Stimulated activated CD8-positive, alpha-beta memory T cell treated with anti-CD3 and anti-CD28 coated beads, Interleukin-15, amount 100 ng/mL, for 24 hours (primary cell): ENCODE results near the gene NR5A1.

Source experiments
- DNase-seq: peaks from one replicate; pipeline ENCODE4 v3.0.0-alpha.2; 2020; ENCODE audit warnings: low read depth

Gene NR5A1

DNA sequence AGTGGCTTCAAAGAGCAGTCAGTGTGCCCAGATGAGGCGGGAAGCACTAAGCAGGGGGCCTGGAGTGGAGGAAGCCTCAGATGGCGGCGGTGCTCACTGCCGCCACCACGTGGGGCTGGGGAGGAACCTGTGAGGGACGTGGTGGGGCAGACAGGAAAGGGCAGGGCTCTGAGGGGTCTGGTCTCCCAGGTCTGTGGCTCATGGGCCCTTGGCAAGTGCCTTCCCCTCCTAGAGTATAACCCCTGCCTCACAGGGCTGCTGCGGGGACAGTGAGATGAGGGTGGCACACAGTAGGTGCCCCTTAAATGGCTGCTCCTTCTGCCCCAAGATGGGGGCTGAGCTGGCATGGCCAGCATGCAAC lies 26.6 kb downstream of the NR5A1 start:
- no peak for DNase-seq

DNA sequence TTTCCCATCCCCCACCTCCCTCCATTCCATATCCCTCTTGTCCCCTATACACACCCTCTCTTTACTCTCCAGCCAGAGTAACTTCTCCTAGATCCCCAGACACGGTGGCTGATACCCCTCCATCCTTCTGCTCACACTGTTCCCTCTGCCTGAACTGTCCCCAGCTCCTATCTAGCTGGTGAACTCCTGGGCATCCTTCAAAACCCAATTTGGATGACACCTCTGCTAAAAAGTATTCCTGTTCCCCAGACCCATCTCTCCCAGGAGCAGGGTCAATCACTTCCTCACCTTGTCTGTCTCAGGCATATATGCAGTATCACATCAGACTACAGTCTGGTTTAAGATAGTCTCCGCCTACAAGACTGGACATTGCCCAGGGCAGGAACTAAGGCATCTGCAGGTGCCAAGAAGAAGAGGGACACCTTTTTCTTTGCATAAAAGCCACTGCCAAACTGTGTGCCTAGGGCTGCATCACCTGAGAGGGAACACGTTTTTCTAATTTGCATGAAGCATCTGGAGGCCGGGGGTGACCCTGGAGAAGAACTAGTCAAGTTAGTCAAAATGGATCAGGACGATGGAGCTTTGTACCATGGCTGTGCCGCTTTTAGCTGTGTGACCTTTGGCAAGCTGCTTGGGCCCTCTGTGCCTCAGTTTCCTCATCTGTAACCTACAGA lies 27.1 kb downstream of the NR5A1 start:
- DNase-seq = no peak

DNA sequence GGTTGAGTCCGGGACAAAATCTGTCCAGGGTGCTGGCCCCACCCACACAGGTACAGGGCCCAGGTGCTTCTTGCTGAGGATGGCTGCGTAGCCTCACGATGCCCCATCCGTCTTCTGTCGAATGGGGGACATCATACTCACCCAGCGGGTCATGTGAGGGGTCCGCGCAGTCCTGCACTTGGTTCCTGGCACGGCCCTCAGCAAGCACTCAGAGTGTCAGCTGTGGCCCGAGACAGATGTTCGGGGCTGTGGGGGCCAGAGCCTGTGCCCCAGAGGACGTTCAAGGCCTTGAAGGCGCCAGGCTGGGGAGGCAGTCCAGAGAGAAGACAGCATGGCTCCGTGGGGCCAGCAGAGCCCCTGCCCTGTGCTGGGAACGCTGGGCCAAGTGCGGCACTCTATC lies 27.8 kb downstream of the NR5A1 start:
- DNase-seq = no peak

DNA sequence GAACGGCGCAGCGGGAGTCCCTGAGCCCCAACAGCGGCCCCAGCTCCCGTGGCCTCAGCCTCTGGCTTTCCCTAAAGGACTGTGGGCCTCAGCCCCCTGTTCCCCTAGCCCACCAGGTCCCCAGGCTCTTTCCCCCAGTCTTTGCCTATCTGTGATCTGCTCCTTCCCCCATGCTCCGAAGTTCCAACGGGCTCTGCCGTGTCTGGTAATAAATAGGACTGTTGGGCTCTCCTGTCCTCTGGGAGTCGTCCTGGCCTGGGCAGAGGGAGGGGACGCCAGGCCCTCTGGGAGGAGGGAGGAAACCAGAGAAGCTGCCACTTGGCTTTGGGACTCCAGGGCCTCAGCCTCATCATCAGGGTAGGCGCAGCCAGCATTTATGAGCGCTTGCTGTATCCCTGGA lies 28.8 kb downstream of the NR5A1 start:
- no peak for DNase-seq

DNA sequence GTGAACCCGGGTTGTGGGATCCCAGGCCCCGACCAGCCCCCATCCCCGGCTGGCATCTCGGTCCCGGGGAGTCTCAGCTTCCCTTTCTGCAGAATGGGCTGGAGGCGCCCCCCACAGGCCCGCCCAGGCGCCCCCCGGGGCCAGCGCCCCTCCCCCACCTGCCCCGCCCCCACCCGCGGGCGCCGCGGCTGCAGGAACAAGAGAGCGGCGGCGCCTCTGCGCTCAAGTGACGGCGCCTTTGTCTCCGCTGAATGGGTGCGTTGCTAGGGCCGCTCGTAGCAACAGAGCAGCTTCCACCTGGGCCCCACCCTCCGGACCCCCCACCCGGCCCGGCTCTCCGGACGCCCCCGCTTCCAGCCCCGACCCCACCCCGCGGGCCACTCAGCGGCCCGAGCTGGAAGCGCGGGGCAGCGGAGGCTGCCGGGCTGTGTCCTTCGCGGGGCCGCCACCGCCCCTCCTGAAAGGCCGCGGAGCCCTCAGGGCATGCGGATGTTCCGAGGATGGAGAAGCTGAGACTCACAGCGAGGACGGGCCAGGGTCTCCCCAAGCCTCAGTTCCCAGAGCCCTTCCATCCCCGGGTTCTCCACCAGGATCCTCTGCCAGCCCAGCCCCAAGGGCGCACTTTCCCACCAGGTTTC lies 29.4 kb downstream of the NR5A1 start:
- DNase-seq = no peak

DNA sequence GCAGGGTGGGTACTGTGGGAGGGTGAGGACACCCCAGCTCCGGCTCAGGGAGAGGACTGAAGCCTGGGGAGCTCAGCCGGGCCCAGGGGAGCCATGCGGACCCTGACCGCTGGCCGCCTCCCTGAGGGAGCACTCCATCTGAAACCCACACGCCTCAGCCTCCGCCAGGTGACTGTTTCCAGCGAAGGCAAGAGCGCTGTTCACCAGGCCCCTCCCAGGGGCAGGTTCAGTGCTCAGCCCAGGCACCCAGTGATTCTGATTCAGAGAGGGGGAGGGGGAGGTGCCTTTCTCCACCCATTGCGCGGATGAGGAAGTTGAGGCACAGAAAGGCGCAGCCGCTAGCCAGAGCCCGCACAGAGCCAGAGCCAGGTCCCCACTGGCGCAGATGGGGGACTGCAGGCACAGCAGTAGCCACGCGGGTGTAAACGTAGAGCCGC lies 30.0 kb downstream of the NR5A1 start:
- no peak for DNase-seq

DNA sequence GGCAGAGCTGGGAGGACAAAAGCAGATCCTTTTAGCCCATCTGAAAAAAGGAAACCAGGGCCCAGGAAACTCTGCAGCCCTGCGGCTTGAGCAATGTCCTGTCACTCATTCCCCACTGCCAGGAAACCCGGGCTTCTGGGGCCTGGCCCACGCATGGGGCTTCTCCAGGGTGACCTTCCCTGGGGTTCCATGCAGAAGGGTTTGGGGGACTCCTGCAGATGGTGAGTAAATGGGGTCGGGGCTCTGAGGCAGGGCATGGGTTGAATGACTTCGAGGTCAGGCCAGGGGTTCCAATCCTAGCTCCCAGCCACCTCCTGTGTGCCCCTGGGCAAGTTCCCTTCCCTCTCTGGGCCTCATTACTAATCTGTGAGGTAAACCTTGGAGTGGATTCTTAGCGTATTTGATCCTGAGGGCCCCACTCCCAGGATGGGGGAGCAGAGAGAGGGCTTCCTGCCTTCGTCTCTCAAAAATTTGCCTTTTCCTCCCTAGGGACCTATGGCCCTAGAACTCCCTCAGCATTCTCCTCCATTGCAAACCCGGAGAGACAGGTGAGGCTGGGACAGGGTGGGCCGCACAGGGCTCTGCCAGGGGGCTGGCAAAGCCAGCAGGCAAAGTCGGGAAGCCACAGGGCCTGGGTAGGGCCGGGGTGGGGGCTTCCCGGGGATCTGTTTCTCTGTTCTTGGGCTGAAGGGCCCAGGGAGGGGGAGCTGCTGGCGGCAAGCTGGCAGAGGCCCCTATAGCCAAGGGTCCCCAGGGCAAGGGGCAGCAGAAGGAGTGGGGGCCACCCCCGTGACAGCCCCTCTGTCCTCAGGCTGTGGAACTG lies 31.1 kb downstream of the NR5A1 start:
- DNase-seq = no peak

DNA sequence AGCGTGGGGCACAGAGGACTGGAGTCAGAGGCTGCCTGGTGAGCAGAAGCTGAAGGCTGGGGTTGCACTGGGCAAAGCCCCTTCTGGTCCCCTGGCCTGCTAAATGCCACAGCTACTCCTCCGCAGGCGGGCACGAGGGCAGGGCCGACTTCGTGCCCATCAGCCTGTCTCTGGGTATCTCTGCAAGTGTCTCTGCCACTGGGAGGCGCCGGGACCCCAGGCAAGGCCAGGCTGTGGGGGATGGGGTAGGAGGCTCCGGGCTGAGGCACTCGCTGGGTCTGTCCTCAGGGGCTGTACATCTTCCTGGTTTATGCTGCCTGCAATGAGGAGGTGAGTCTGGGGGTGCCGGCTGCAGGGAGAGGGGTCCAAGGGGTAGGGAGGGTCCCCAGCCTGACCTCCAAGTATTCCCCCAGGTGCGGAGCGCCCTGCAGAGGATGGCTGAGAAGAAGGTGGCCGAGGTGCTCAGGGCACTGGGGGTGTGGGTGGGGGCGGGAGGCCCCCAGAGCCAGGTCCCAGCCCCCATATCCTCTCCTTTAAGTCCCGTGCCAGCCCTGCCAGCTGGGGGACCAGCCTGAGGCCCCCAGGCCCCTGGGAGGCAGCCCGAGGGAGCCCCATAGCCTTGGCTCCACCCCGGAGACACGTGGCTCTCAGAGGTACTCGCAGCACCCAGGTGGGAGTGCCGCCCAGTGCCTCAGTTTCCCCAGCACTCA lies 31.9 kb downstream of the NR5A1 start:
- DNase-seq = no peak

DNA sequence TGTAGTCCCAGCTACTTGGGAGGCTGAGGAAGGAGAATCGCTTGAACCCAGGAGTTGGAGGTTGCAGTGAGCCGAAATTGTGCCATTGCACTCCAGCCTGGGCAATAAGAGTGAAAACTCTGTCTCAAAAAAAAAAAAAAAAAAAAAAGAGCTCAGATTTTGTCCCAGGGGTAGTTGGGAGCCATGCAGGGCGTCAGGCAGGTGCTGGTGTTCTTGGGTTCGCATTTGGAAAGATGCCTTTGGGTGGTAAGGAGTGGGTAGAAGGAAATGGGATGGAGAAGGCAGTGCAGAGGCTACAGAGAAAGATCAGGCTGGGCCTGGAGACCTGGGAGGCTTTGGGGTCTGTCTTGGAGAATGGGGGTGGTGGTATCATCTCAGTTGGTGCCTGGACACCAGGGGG lies 33.0 kb downstream of the NR5A1 start:
- DNase-seq = no peak

DNA sequence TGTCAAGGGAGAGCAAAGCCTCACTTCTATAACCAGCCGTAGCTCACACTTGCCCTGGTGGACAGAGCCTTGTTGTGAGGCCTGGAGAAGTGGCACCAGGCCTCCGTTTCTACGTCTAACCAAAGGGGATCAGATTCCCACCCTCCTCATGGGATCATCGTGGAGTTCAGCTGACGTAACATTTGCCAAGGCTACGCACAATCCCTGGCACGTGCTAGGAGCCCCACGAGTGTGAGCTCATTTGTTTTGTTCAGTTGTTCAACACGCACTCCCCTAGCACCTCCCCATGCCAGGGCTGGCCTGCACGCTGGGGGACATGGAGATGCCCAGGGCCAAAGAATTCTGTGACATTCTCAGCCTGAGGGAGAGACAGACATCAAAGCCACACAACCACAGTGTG lies 33.9 kb downstream of the NR5A1 start:
- DNase-seq = no peak

DNA sequence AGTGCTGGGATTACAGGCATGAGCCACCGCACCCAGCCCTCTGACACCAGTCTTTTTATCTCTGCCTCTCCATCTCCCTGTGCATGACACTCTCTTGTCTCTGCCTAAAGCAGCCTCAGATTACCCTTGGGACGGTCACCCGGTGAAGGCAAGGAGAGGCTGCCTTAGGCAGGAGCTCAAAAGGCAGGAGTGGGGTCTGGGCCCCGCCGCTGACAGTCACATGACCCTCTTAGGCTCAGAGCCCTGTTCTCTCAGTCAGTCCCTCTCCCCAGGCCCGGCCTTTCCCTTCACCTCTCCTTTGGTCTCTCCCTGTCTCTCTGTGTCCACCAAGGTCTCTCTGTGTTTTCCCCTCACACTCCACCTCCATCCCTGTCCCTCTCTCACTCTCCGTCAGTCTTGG lies 34.4 kb downstream of the NR5A1 start:
- DNase-seq = no peak

DNA sequence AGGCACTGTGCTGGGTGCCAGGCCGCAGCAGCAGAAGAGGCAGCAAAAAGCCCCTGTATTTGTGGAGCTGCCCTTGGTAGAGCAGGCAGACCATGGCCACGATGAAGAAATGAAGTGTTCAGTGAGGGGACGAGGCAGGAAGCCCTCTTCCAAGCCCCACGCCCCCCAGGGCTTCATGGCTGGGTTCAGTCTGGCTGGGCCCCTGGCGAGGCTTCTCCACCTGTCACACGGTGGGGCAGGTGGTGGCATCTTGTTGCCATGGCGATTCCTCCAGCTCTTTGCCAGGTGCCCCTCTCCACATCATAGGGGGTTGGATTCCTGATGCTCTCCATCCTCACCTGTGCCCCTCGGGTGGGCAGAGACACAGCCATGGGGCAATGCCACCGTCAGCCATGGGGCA lies 35.4 kb downstream of the NR5A1 start:
- no peak for DNase-seq

DNA sequence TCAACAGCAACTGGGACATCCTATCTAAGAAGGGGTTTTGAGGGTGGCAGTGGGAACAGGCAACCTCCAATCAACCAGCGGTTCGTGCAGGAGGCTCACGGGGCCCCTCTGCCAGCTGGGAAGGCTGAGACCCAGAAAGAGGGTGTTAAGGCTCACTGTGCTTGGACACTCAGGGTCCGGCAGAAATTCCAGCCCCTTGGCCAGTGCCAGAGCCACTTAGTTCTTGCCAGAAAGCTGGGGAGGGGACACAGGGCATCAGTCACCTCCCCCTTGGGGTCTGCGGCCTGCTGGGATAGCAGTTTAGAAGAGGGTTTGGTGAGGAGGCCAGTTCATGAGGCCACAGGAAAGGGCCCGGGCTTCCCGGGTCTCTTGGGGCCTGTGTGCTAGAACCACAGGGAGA lies 36.5 kb downstream of the NR5A1 start:
- DNase-seq = no peak

DNA sequence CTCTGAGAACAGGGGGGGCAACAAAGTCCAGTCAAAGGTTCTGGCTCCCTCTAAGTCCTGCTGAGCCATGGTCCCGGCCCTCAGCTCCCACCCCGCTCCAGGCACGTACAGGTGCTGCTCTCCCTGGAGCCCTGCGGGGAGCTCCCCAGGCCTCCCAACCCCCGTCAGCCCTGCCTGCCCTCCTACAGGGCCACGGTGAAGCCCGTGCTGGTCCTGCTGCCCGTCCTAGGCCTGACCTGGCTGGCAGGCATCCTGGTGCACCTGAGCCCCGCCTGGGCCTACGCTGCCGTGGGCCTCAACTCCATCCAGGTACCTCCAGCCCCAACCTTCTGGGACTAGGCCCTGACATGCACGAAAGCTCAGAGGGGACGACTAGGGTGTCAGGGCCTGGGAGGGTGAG lies 36.9 kb downstream of the NR5A1 start:
- DNase-seq = no peak

DNA sequence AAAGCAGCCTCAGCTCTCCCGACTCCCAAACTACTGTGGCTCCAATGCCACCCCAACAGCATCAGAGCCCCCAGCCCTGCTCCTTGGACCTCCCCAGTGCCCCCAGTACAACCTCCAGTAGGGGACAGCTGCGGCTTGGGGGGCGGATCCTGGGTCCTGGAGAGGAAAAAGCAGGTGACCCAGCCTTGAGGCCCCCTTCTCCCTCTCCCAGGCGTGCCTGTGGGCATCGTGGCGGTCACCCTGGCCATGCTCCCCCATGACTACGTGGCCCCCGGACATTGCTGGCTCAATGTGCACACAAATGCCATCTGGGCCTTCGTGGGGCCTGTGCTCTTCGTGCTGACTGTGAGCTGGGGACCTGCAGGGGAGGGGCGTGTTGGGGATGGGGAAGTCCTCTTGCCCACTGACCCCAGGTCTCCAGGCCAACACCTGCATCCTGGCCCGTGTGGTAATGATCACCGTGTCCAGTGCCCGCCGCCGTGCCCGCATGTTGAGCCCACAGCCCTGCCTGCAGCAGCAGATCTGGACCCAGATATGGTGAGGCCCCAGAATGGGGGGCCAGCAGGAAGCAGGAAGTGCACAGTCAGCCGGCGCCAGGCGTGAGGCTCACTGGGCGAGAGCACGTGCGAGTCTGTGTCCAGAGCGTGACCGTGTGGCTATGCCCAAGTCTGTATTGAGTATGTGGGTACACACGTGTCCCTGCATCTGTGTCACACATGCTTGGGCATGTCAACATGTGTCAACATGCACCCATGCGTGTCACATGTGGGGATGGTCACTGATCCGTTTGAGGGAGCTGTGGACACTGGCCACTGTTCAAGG lies 38.0 kb downstream of the NR5A1 start:
- no peak for DNase-seq

DNA sequence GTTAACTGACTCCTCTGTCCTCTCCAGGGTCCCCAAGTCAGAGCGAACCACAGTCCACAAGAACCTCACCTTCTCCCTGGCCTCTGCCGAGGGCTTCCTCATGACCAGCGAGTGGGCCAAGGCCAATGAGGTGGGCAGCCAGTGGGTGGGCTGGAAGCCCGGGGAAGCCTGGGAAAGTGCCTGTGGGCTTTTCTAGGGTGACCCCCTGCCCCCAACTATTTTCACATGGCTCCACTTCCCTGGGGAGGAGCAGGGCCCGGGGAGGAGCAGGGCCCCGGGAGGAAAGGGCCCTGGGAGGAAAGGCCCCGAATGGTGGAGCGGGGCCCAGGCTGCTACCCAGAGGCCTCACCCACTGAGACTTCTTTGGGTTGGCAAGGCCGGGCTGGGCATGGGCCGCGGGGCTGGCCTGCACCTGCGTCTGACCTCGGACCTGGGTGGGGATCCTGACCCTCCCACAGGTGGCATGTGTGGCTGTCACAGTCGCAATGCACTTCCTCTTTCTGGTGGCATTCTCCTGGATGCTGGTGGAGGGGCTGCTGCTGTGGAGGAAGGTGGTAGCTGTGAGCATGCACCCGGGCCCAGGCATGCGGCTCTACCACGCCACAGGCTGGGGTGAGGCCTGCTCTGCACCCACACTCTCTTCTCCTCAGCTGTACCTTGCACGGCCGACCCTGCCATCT lies 39.0 kb downstream of the NR5A1 start:
- no peak for DNase-seq

DNA sequence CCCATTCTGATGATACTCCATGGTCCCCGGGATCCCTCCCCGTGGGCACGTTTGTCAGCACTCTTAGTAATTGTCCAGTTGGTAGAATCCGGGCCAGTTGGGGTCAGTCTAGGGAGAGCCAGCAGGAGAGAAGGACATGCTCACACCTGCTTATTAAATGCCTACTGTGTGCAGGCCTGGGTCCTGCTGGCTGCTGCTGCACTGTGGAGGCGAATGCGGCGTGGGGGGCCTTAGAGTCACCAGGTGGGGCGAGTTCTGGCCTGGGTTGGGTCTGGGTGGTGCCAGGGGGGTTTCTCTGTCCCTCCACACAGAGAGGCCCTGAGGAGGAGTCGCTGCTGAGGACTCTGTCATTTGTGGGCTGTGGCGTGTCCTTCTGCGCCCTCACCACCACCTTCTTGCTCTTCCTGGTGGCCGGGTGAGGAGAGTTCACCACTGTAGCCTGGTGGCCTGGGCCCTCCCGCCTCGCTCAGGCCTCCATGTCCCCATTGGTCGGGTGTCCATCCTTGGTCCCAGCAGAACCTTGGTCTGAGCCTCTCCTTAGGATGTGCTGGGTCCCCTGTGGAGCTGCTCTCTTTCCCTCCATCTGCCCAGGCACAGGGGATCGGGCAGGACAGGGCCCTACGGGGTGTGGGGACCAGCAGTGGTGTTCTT lies 39.7 kb downstream of the NR5A1 start:
- no peak for DNase-seq

DNA sequence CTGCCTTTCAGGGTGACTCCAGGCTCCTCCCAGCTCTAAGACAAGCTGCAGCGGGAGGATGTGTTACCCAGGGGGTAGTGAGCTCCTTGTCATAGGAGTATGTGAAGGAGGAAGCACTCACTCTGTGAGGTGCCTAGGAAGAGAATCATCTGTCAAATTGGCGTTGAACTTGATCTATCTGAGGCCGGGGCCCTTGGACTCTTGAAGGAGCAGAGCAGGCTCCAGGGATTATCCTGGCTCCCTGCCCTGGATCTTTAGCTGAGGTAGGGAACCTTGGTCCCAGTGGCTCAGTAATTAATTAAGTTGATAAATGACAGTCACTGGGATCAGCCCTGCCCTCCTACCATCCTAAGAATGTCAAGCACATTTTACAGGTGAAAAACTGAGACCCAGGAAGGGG lies 41.5 kb downstream of the NR5A1 start:
- no peak for DNase-seq

DNA sequence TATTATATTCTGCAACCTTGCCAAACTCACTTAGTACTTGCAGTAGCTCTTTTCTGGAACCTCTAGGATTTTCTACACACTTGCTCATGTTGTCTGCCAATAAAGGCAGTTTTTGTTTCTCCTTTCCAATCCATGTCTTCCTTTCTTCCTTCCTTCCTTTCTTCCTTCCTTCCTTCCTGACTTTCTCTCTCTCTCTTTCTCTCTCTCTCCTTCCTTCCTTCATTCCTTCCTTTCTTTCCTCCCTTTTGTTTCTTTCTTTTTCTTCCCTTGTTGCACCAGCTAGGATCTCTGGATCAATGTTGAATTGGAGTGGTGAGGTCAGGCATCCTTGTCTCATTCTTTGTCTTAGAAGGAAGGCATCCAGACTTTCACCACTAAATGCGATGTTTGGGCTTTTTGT lies 44.5 kb downstream of the NR5A1 start:
- no peak for DNase-seq

DNA sequence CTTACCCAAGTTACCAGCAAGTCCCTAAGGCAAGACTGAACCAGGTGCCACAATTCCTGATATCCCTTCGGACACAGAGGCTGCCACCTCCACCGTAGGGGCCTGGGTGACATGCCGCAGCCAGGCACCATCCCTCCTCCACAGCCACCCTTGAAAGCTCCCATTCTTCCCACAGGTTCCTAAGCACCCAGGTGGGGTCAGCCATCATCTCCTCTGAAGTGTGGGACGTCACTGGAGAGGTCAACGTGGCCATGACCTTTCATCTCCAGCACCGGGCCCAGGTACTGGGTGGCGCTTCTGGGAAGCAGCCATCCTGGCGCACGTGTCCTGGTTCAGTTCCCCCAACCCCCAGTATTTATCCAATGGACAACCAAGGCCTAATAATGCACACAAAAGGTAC lies 48.8 kb downstream of the NR5A1 start:
- DNase-seq = no peak
